Pancreas (tissue), 10 donors: Measurements from ENCODE around the gene STAP1. TPM values are rescaled to one million over a fixed set of nuclear protein-coding genes. Genes with fewer than 3 reads are reported as not detected.
A peak's percentile ranks its signal among the peaks of the same experiment; 100 is the strongest.

Experiments
- ATAC-seq, 4 donors: fragments of 200-7000 bp; cut with Tn5 transposase; one replicate each; pipeline versions ENCODE4 v1.8.0 to v1.9.1; 2020; ENCODE audit warnings: mild to moderate bottlenecking in 4 of 4, moderate library complexity in 4 of 4
- DNase-seq, 6 donors: peaks; one replicate each; pipeline ENCODE4 v3.0.0-alpha.2; 2020
- FAIRE-seq: peaks from 2 replicates; lab custom pipeline; 2012; peaks lifted over from hg19 to GRCh38; lab: Jason Lieb, UNC
- H3K27ac ChIP-seq, 4 donors: fragments of 200-600 bp; sonication (generic); 1 replicate in 3 of 4; 2 replicates in 1 of 4; pipeline versions ENCODE4 v1.5.0 to v1.8.0; 2020
- H3K27me3 ChIP-seq, 4 donors: fragments of 200-600 bp; one replicate each; pipeline ENCODE4 v1.8.0; 2021
- H3K36me3 ChIP-seq, 3 donors: fragments of 200-600 bp; sonication (generic) in 1 of 3; one replicate each; pipeline versions ENCODE4 v1.5.0 to v1.8.0; 2020 to 2021
- H3K4me1 ChIP-seq, 3 donors: fragments of 200-600 bp; one replicate each; pipeline ENCODE4 v1.8.0; 2021
- H3K4me3 ChIP-seq, 4 donors: fragments of 200-600 bp; sonication (generic) in 2 of 4; one replicate each; pipeline versions ENCODE4 v1.5.0 to v1.8.0; 2020 to 2021
- H3K9me3 ChIP-seq, 4 donors: fragments of 200-600 bp; one replicate each; pipeline ENCODE4 v1.8.0; 2021
- WGBS, 2 donors: extraction: QIAGEN DNeasy Blood & Tissue Kit; methylation state at CpG; one replicate each; pipeline ENCODE4 v1.1.7; 2013; 5-methylcytosine and 5-hydroxymethylcytosine counted together
- intact Hi-C, 3 donors: fragments of 100-400 bp; cut with DNase I; formaldehyde crosslinking; loops; one replicate each; pipeline versions ENCODE4 v1.11.1 to v1.14.2; 2022
- polyA plus RNA-seq, 2 donors: library from polyadenylated mRNA; stranded (reverse); fragments of 200-250 nt; gene quantifications; one replicate each; pipeline ENCODE4 v1.2.3, GENCODE V29; 2013
- total RNA-seq, 6 donors: library from RNA; stranded (reverse); fragmentation: NEBNext Ultra II Directional in 4 of 6; extraction: Animal tissue kit (Norgen Biotek cat#: 25700) in 4 of 6; gene quantifications; one replicate each; pipeline versions ENCODE4 v1.2.1 to v1.2.4, GENCODE V29; 2021 to 2023
- TF ChIP-seq, protein P1 (sequence below), 4 donors: fragments of 200-600 bp; sonication (generic) in 3 of 4; IDR thresholded peaks; one replicate each; pipeline versions ENCODE4 v1.5.0 to v1.8.0; 2021; ENCODE audit warnings: antibody characterized with exemption in 4 of 4
- donor health status: healthy with polysubstance abuse.
- donor health status: DM: no; HTN: no; CAD: no; lungs with moderate emphysema.
- donor health status: DM: no; HTN: no; CAD: no.
- donor health status: control.
- donor health status: control.
- donor health status: Bipolar disorder and iron deficiency.
- donor health status: DM: yes; HTN: yes; CAD: no.
- donor health status: DM: no; HTN: no; CAD: no.
- donor health status: DM: no; HTN: no; CAD: no.
- donor health status: DM: yes; HTN: yes; CAD: no.

Gene STAP1
- total and polyA plus RNA-seq, 8 donors, result 0.21 to 0.29 (median 0.25) TPM; not detected in 4

- Histone ChIP-seq H3K27me3 (no peaks in the 10 kb centered on the region), H3K36me3 (peaks cover 0 to 44% (median 25%) of the 10 kb centered on the region in 3 donors), H3K27ac (no peak overlapping the region), H3K9me3 (no peaks in the 10 kb centered on the region), H3K4me1 (peaks cover 0 to 5% (median 0%) of the 10 kb centered on the region in 3 donors), H3K4me3 (no peak overlapping the region)
- intact Hi-C loops, result no loop called here
- ATAC-seq (no peak), FAIRE-seq (no peak), DNase-seq (no peak)
- 74 to 81% methylated on average over 2 of the region's 2 CpGs for WGBS, 2 donors
- TF ChIP-seq, protein P1, sequence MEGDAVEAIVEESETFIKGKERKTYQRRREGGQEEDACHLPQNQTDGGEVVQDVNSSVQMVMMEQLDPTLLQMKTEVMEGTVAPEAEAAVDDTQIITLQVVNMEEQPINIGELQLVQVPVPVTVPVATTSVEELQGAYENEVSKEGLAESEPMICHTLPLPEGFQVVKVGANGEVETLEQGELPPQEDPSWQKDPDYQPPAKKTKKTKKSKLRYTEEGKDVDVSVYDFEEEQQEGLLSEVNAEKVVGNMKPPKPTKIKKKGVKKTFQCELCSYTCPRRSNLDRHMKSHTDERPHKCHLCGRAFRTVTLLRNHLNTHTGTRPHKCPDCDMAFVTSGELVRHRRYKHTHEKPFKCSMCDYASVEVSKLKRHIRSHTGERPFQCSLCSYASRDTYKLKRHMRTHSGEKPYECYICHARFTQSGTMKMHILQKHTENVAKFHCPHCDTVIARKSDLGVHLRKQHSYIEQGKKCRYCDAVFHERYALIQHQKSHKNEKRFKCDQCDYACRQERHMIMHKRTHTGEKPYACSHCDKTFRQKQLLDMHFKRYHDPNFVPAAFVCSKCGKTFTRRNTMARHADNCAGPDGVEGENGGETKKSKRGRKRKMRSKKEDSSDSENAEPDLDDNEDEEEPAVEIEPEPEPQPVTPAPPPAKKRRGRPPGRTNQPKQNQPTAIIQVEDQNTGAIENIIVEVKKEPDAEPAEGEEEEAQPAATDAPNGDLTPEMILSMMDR (IDR thresholded peaks at IDR 0.05), result no peak
These were observed 23.2 kb upstream of the STAP1 start for GRCh38 chr4:67535280-67535840.

DNA sequence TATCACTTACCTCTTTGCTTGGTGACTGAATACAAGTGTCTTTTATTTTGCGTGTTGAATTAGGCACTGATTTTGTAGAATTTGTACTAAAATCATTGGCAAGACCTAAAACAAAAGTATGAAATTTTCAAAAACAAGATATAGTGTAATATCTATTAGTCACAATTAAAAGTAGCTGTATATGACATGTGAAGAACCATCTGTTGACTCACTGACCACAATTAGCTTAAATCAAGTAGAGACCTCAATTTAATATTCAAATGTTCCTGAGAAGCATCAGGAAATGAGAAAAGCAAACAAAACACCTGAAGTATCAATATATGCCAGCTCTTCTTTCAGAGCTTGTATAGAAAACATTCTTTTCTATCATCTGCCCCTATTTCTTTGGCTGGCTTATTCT is 18.7 kb upstream of the STAP1 start:
- no peaks in the 10 kb centered on the region for H3K27me3 ChIP-seq
- TF ChIP-seq, protein P1 (IDR thresholded peaks at IDR 0.05), result no peak
- peaks cover 7 to 19% (median 12%) of the 10 kb centered on the region in 3 donors for H3K4me1 ChIP-seq
- no peak for ATAC-seq
- no peak for FAIRE-seq
- H3K36me3 ChIP-seq, result peaks cover 0 to 36% (median 18%) of the 10 kb centered on the region in 3 donors
- no peaks in the 10 kb centered on the region for H3K9me3 ChIP-seq
- no peak for DNase-seq
- H3K4me3 ChIP-seq, result no peak overlapping the region
- H3K27ac ChIP-seq, result no peak overlapping the region
- intact Hi-C loops, result no loop called here
- WGBS, 2 donors, result 88 to 100% methylated on average over 1 of the region's 1 CpG

- WGBS, 2 donors, result 11 to 12% methylated on average over 1 of the region's 1 CpG
- H3K27ac ChIP-seq, result no peak overlapping the region
- H3K9me3 ChIP-seq, result no peaks in the 10 kb centered on the region
- peaks cover 7 to 23% (median 12%) of the 10 kb centered on the region in 3 donors for H3K4me1 ChIP-seq
- no peak for DNase-seq
- no peak for ATAC-seq
- peaks cover 0 to 31% (median 17%) of the 10 kb centered on the region in 3 donors for H3K36me3 ChIP-seq
- H3K4me3 ChIP-seq, result no peak overlapping the region
- FAIRE-seq, result no peak
- intact Hi-C loops, result no loop called here
- no peaks in the 10 kb centered on the region for H3K27me3 ChIP-seq
- TF ChIP-seq, protein P1 (IDR thresholded peaks at IDR 0.05), result no peak
These were observed 16.5 kb upstream of the STAP1 start for GRCh38 chr4:67542076-67542475.

- ATAC-seq, result peak; percentile 97 to 99 (median 98)
- 0 to 1% methylated on average over 53 of the region's 53 CpGs for WGBS, 2 donors
- Histone ChIP-seq H3K4me3 (peak within 1 kb of the TSS; percentile 42 to 65 (median 60)), H3K36me3 (peaks cover 0 to 5% (median 3%) of the 10 kb centered on the region in 3 donors), H3K4me1 (peaks cover 7 to 23% (median 12%) of the 10 kb centered on the region in 3 donors), H3K9me3 (no peaks in the 10 kb centered on the region), H3K27me3 (peaks cover 0 to 5% (median 0%) of the 10 kb centered on the region in 4 donors), H3K27ac (peak within 1 kb of the TSS; percentile 68 to 91 (median 86))
- intact Hi-C loops, result no loop called here
- peak; percentile 92 to 97 (median 96) for DNase-seq
- TF ChIP-seq, protein P1 (IDR thresholded peaks at IDR 0.05), result no peak
- FAIRE-seq, result peak; percentile 23
These were observed 13.1 kb upstream of the STAP1 start, which contains the start of gene CENPC for GRCh38 chr4:67545199-67546003. CENPC (minus strand) TSS chr4:67545503; CDS start chr4:67545355, 148 bp downstream.
